HEK293 (cell line): ENCODE results near the gene RASD2.

Experiments
- CTCF ChIA-PET: fragments of 350-600 bp; formaldehyde crosslinking; extraction: SDS; loops from one replicate; lab custom pipeline; 2021; ENCODE audit warnings: antibody characterized with exemption; lab: Yijun Ruan, JAX
- POLR2A ChIA-PET: fragments of 300-600 bp; formaldehyde crosslinking; extraction: SDS; loops from one replicate; lab custom pipeline; 2020; ENCODE audit warnings: antibody characterized with exemption, inconsistent platforms; lab: Yijun Ruan, JAX
- H3K27ac ChIP-seq: fragments of 200-500 bp; sonication (Bioruptor generic); 2 replicates; pipeline ENCODE4 v1.5.1; 2014; ENCODE audit warnings: low read depth, low read length, control low read depth, inconsistent platforms; ENCODE audit errors: extremely low read depth
- H3K36me3 ChIP-seq, 2 experiments: fragments of 200-500 bp in 1 of 2; sonication (Bioruptor generic) in 1 of 2; 1 replicate in 1 of 2; 2 replicates in 1 of 2; pipeline ENCODE4 v1.5.1; 2014 to 2017; ENCODE audit warnings: inconsistent platforms in 2 of 2, low read length in 2 of 2; ENCODE audit not compliant: control insufficient read depth in 2 of 2, insufficient read depth in 1 of 2
- H3K4me1 ChIP-seq: fragments of 200-500 bp; sonication (Bioruptor generic); 2 replicates; pipeline ENCODE4 v1.5.1; 2014; ENCODE audit warnings: mild to moderate bottlenecking, low read length, inconsistent platforms; ENCODE audit not compliant: control insufficient read depth, insufficient read depth
- H3K4me3 ChIP-seq: 2 replicates; pipeline ENCODE4 v1.5.1; 2011; ENCODE audit warnings: low read depth, mild to moderate bottlenecking, control low read depth, low read length, moderate library complexity
- H3K9me3 ChIP-seq: fragments of 200-500 bp; sonication (Bioruptor generic); 2 replicates; pipeline ENCODE4 v1.5.1; 2014; ENCODE audit warnings: low read depth, low read length, inconsistent platforms; ENCODE audit not compliant: control insufficient read depth, insufficient read depth
- BCL6B ChIP-seq: fragments of 450-650 bp; formaldehyde crosslinking; IDR thresholded peaks from 2 replicates; pipeline ENCODE4 v1.5.1; 2017; ENCODE audit warnings: missing biosample characterization, missing genetic modification characterization
- GLI4 ChIP-seq: fragments of 450-650 bp; formaldehyde crosslinking; IDR thresholded peaks from 2 replicates; pipeline ENCODE4 v1.5.1; 2016; ENCODE audit warnings: missing biosample characterization, missing genetic modification characterization
- IKZF3 ChIP-seq: fragments of 450-650 bp; IDR thresholded peaks from 2 replicates; pipeline ENCODE4 v1.5.0; 2018; ENCODE audit warnings: missing biosample characterization, mild to moderate bottlenecking, missing genetic modification characterization, moderate library complexity
- INSM2 ChIP-seq: fragments of 450-650 bp; formaldehyde crosslinking; IDR thresholded peaks from 2 replicates; pipeline ENCODE4 v1.5.1; 2016; ENCODE audit warnings: missing biosample characterization, missing genetic modification characterization
- KLF9 ChIP-seq: fragments of 450-650 bp; formaldehyde crosslinking; IDR thresholded peaks from 2 replicates; pipeline ENCODE4 v1.5.1; 2016; ENCODE audit warnings: missing biosample characterization, missing genetic modification characterization, low read depth
- OVOL3 ChIP-seq: fragments of 450-650 bp; formaldehyde crosslinking; IDR thresholded peaks from 2 replicates; pipeline ENCODE4 v1.5.1; 2016; ENCODE audit warnings: missing biosample characterization, missing genetic modification characterization
- PRDM1 ChIP-seq: fragments of 450-650 bp; formaldehyde crosslinking; IDR thresholded peaks from 2 replicates; pipeline ENCODE4; 2016; ENCODE audit warnings: missing biosample characterization, missing genetic modification characterization
- SETDB1 ChIP-seq: IDR thresholded peaks from one replicate; pipeline ENCODE4 v1.6.1; 2017; ENCODE audit warnings: mild to moderate bottlenecking, low read length, moderate library complexity, mixed read lengths; ENCODE audit not compliant: insufficient read length
- TRIM28 ChIP-seq: IDR thresholded peaks from 2 replicates; pipeline ENCODE4 v1.6.1; 2011; ENCODE audit warnings: low read length, control low read depth, borderline replicate concordance
- YY1 ChIP-seq: fragments of 450-650 bp; formaldehyde crosslinking; IDR thresholded peaks from 2 replicates; pipeline ENCODE4 v1.5.1; 2018; ENCODE audit warnings: missing biosample characterization, missing genetic modification characterization
- ZBTB48 ChIP-seq: fragments of 450-650 bp; formaldehyde crosslinking; IDR thresholded peaks from 2 replicates; pipeline ENCODE4 v1.5.1; 2016; ENCODE audit warnings: missing biosample characterization, missing genetic modification characterization
- ZBTB7A ChIP-seq: fragments of 450-650 bp; formaldehyde crosslinking; IDR thresholded peaks from 2 replicates; pipeline ENCODE4 v1.5.1; 2016; ENCODE audit warnings: low read depth, missing biosample characterization, missing genetic modification characterization
- ZFP41 ChIP-seq: fragments of 450-650 bp; formaldehyde crosslinking; IDR thresholded peaks from 2 replicates; pipeline ENCODE4 v1.5.1; 2016; ENCODE audit warnings: missing biosample characterization, missing genetic modification characterization, borderline replicate concordance
- ZNF121 ChIP-seq: fragments of 450-650 bp; formaldehyde crosslinking; IDR thresholded peaks from 2 replicates; pipeline ENCODE4 v1.5.1; 2016; ENCODE audit warnings: missing biosample characterization, missing genetic modification characterization
- ZNF138 ChIP-seq: fragments of 450-650 bp; formaldehyde crosslinking; IDR thresholded peaks from 2 replicates; pipeline ENCODE4 v1.5.1; 2016; ENCODE audit warnings: missing biosample characterization, missing genetic modification characterization, borderline replicate concordance
- ZNF174 ChIP-seq: fragments of 450-650 bp; formaldehyde crosslinking; IDR thresholded peaks from 2 replicates; pipeline ENCODE4 v1.5.0; 2017; ENCODE audit warnings: missing biosample characterization, mild to moderate bottlenecking, missing genetic modification characterization
- ZNF302 ChIP-seq: fragments of 450-650 bp; formaldehyde crosslinking; IDR thresholded peaks from 2 replicates; pipeline ENCODE4 v1.5.1; 2016; ENCODE audit warnings: missing biosample characterization, missing genetic modification characterization, low read depth
- ZNF311 ChIP-seq: fragments of 450-650 bp; formaldehyde crosslinking; IDR thresholded peaks from 2 replicates; pipeline ENCODE4 v1.5.1; 2017; ENCODE audit warnings: missing biosample characterization, missing genetic modification characterization, borderline replicate concordance
- ZNF391 ChIP-seq: fragments of 450-650 bp; formaldehyde crosslinking; IDR thresholded peaks from 2 replicates; pipeline ENCODE4 v1.5.1; 2016; ENCODE audit warnings: low read depth, missing biosample characterization, missing genetic modification characterization, borderline replicate concordance
- ZNF433 ChIP-seq: fragments of 450-650 bp; formaldehyde crosslinking; IDR thresholded peaks from 2 replicates; pipeline ENCODE4 v1.5.1; 2016; ENCODE audit warnings: missing biosample characterization, missing genetic modification characterization, low read depth
- ZNF48 ChIP-seq: fragments of 450-650 bp; formaldehyde crosslinking; IDR thresholded peaks from 2 replicates; pipeline ENCODE4 v1.5.1; 2016; ENCODE audit warnings: missing biosample characterization, missing genetic modification characterization
- ZNF549 ChIP-seq: fragments of 450-650 bp; IDR thresholded peaks from 2 replicates; pipeline ENCODE4 v1.5.1; 2018; ENCODE audit warnings: missing biosample characterization, missing genetic modification characterization, mild to moderate bottlenecking, inconsistent platforms, moderate library complexity
- ZNF623 ChIP-seq: fragments of 450-650 bp; formaldehyde crosslinking; IDR thresholded peaks from 2 replicates; pipeline ENCODE4 v1.5.1; 2016; ENCODE audit warnings: missing biosample characterization, missing genetic modification characterization
- ZNF658 ChIP-seq: fragments of 450-650 bp; formaldehyde crosslinking; IDR thresholded peaks from 2 replicates; pipeline ENCODE4; 2016; ENCODE audit warnings: missing biosample characterization, missing genetic modification characterization
- ZNF777 ChIP-seq: fragments of 450-650 bp; formaldehyde crosslinking; IDR thresholded peaks from 2 replicates; pipeline ENCODE4 v1.5.1; 2017; ENCODE audit warnings: missing biosample characterization, missing genetic modification characterization, borderline replicate concordance
- ZSCAN23 ChIP-seq: fragments of 450-650 bp; formaldehyde crosslinking; IDR thresholded peaks from 2 replicates; pipeline ENCODE4 v1.5.1; 2016; ENCODE audit warnings: missing biosample characterization, missing genetic modification characterization
- TF ChIP-seq, protein P1 (sequence below): fragments of 450-650 bp; formaldehyde crosslinking; IDR thresholded peaks from 2 replicates; pipeline ENCODE4 v1.5.1; 2016; ENCODE audit warnings: missing biosample characterization, missing genetic modification characterization
- TF ChIP-seq, protein P2 (sequence below): fragments of 450-650 bp; formaldehyde crosslinking; IDR thresholded peaks from 2 replicates; pipeline ENCODE4 v1.5.1; 2017; ENCODE audit warnings: missing biosample characterization, missing genetic modification characterization
- TF ChIP-seq, protein P3 (sequence below): fragments of 450-650 bp; formaldehyde crosslinking; optimal IDR thresholded peaks from 2 replicates; pipeline ENCODE3; 2016; ENCODE audit warnings: missing biosample characterization, mild to moderate bottlenecking, missing genetic modification characterization

The RASD2 gene

DNA sequence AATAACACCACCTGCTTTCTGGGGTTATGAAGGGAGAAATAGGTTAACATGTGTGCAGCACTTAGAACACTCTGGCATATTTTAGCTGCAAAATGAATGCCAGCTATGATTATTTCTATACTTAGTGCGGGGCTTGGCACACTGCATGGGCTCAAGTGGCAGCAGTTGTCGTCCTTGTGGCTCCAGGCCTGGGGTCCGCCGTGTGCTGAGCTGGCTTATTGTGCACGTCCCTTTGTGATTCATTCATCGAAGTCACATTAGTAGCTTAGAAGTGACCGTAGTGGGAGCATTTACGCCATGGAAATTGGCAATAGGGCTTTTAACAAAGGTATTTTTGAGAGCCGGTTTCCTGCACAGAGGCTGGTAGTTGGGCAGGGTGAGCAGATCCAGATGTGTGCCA is 4.2 kb downstream of the RASD2 start:
- no peak for TF ChIP-seq ZSCAN23 (tag by site-specific recombination)
- TF ChIP-seq INSM2 (tag by site-specific recombination), result no peak
- no peak for TF ChIP-seq YY1 (tag by site-specific recombination)
- TF ChIP-seq ZBTB7A (tag by site-specific recombination), result no peak
- TF ChIP-seq, protein P1, sequence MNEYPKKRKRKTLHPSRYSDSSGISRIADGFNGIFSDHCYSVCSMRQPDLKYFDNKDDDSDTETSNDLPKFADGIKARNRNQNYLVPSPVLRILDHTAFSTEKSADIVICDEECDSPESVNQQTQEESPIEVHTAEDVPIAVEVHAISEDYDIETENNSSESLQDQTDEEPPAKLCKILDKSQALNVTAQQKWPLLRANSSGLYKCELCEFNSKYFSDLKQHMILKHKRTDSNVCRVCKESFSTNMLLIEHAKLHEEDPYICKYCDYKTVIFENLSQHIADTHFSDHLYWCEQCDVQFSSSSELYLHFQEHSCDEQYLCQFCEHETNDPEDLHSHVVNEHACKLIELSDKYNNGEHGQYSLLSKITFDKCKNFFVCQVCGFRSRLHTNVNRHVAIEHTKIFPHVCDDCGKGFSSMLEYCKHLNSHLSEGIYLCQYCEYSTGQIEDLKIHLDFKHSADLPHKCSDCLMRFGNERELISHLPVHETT (tag by site-specific recombination), result no peak
- no peak for TF ChIP-seq BCL6B
- no peak for TF ChIP-seq IKZF3 (tag by site-specific recombination)
- no peak for TF ChIP-seq ZNF138 (tag by site-specific recombination)
- TF ChIP-seq TRIM28, result no peak
- no peak for TF ChIP-seq GLI4 (tag by site-specific recombination)
- TF ChIP-seq, protein P2, sequence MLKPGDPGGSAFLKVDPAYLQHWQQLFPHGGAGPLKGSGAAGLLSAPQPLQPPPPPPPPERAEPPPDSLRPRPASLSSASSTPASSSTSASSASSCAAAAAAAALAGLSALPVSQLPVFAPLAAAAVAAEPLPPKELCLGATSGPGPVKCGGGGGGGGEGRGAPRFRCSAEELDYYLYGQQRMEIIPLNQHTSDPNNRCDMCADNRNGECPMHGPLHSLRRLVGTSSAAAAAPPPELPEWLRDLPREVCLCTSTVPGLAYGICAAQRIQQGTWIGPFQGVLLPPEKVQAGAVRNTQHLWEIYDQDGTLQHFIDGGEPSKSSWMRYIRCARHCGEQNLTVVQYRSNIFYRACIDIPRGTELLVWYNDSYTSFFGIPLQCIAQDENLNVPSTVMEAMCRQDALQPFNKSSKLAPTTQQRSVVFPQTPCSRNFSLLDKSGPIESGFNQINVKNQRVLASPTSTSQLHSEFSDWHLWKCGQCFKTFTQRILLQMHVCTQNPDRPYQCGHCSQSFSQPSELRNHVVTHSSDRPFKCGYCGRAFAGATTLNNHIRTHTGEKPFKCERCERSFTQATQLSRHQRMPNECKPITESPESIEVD, result no peak
- TF ChIP-seq ZNF174 (tag by site-specific recombination), result no peak
- no peak for TF ChIP-seq ZNF623 (tag by site-specific recombination)
- TF ChIP-seq ZNF311 (tag by site-specific recombination), result no peak
- no peak for TF ChIP-seq ZNF391 (tag by site-specific recombination)
- TF ChIP-seq SETDB1, result no peak
- no peak for TF ChIP-seq ZNF549 (tag by site-specific recombination)
- TF ChIP-seq PRDM1 (tag by site-specific recombination), result no peak
- TF ChIP-seq ZFP41 (tag by site-specific recombination), result no peak
- TF ChIP-seq ZBTB48 (tag by site-specific recombination), result no peak
- no peaks in the 10 kb centered on the region; the same call in 1 of the 2 replicates for H3K4me1 ChIP-seq
- ChIA-PET POLR2A (no interaction called here), CTCF (interaction anchor here (1.1 kb wide), 1 partner anchor 21 kb away, joined by 3 read pairs; no protein-coding TSS in a partner anchor)
- H3K36me3 ChIP-seq, result no peaks in the 10 kb centered on the region
- no peak overlapping the region for H3K27ac ChIP-seq
- H3K4me3 ChIP-seq, result no peak overlapping the region
- no peaks in the 10 kb centered on the region for H3K9me3 ChIP-seq

DNA sequence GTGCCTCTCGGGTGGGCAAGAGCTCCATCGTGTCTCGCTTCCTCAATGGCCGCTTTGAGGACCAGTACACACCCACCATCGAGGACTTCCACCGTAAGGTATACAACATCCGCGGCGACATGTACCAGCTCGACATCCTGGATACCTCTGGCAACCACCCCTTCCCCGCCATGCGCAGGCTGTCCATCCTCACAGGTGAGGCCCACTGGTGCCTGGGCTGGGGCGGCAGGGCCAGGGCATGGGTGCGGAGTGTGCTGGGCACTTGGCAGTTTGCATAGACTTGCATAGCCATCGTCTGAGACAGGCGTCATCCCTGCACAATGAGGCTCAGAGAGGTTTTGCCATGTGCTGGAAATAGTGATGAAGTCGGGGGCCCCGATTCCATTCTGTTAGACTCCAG is 6.3 kb downstream of the RASD2 start:
- Histone ChIP-seq H3K9me3 (no peaks in the 10 kb centered on the region), H3K4me3 (no peak overlapping the region), H3K36me3 (no peaks in the 10 kb centered on the region), H3K4me1 (no peaks in the 10 kb centered on the region), H3K27ac (no peak overlapping the region)
- ChIA-PET POLR2A (no interaction called here), CTCF (interaction anchor here (1.0 to 1.5 kb wide), 2 partner anchors 116 to 196 kb away, joined by 3 to 6 read pairs; no protein-coding TSS in a partner anchor)
- no peak for TF ChIP-seq KLF9 (tag by site-specific recombination)
- no peak for TF ChIP-seq ZNF433 (tag by site-specific recombination)
- TF ChIP-seq TRIM28, result no peak
- TF ChIP-seq ZNF658 (tag by site-specific recombination), result no peak
- TF ChIP-seq, protein P3, sequence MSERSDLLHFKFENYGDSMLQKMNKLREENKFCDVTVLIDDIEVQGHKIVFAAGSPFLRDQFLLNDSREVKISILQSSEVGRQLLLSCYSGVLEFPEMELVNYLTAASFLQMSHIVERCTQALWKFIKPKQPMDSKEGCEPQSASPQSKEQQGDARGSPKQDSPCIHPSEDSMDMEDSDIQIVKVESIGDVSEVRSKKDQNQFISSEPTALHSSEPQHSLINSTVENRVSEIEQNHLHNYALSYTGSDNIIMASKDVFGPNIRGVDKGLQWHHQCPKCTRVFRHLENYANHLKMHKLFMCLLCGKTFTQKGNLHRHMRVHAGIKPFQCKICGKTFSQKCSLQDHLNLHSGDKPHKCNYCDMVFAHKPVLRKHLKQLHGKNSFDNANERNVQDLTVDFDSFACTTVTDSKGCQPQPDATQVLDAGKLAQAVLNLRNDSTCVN (tag by site-specific recombination), result no peak
- no peak for TF ChIP-seq ZNF302 (tag by site-specific recombination)
- no peak for TF ChIP-seq ZNF48 (tag by site-specific recombination)
- TF ChIP-seq OVOL3 (tag by site-specific recombination), result no peak
- TF ChIP-seq ZNF121 (tag by site-specific recombination), result no peak
- no peak for TF ChIP-seq ZNF777
- TF ChIP-seq IKZF3 (tag by site-specific recombination), result no peak
- no peak for TF ChIP-seq ZNF138 (tag by site-specific recombination)
